ENCODE results near the gene TMEM98.
"Not testable (repeated sequence)": the region's sequence is repeated elsewhere in the genome, so short reads cannot be mapped to it uniquely, and the experiment has no call there.

TMEM98 gene

DNA sequence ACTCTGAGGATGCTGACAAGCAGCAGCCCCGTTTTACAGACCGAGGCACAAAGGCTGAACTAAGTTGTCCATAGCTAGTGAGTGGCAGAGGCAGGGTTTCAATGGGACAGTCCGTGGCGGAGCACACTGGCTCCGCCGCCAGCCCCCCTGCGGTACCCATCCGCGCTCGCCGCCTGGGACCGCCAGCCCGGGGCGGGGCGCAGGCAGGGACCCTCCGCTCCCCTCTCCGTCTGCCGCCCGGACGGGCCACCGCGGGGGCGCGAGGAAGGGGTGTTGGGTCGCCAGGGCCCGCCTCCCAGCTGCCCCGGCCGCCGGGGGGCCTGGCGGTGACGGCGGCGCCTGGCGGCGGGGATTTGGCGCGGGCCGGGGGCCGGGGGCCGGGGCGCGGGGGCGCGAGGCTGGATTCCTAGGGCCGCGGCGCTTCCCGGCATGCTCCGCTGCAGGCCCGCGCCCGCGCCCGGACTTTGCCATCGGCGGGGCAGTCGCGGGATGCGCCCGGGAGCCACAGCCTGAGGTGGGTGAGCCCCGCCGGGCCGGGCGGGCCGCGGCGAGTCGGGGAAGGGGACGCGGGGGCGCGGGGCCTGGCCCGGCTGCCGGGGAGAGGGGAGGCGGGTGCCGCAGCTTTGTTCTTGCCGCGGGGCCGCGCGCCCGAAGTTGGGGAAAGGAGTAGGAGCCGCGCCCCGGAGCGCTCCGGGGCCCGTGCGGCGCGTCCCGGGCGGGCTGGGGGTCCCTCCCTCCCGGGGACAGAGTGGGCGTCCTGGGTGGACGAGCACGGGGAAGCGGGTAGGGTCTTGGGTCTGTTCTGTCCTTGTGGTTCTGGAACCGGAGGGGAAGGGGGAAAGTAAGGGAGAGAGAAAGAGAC, at the start of gene TMEM98:
Gene TMEM98, plus strand, starts transcription at position 430 of the 862 bp plus-strand sequence. CDS start 3,376 bp downstream, outside the sequence.
- Histone ChIP-seq H3K27me3 (ENCODE audit: control insufficient read depth, insufficient read depth, low read length) (no peaks in the 10 kb centered on the region), H3K4me3 (ENCODE audit: low read length) (peak within 1 kb of the TSS; percentile 86), H3K9me3 (ENCODE audit: control insufficient read depth, insufficient read depth, low read length) (no peaks in the 10 kb centered on the region), H3K4me1 (ENCODE audit: control insufficient read depth, insufficient read depth, low read length) (peaks cover 8% of the 10 kb centered on the region), H3K36me3 (ENCODE audit: control insufficient read depth, insufficient read depth, low read length) (0 out of 2 replicates have a peak, but pooled peaks cover 4% of the 10 kb centered on the region), H3K27ac (ENCODE audit: low read length) (no peak within 1 kb of the TSS)
- DNase-seq (ENCODE audit: low read depth, low spot score): no peak
- no CpG with 5 or more reads among the region's 99 CpGs for WGBS (ENCODE audit: insufficient coverage, insufficient read length)

GRCh38 chr17:32878211-32878610, 49.7 kb upstream of the TMEM98 start:
- WGBS (ENCODE audit: insufficient coverage, insufficient read length): no CpG with 5 or more reads among the region's 3 CpGs
- Histone ChIP-seq H3K36me3 (ENCODE audit: control insufficient read depth, insufficient read depth, low read length) (no peaks in the 10 kb centered on the region; the same call in 1 of the 2 replicates), H3K4me3 (ENCODE audit: low read length) (no peak overlapping the region), H3K27ac (ENCODE audit: low read length) (no peak overlapping the region), H3K9me3 (ENCODE audit: control insufficient read depth, insufficient read depth, low read length) (no peaks in the 10 kb centered on the region), H3K4me1 (ENCODE audit: control insufficient read depth, insufficient read depth, low read length) (no peaks in the 10 kb centered on the region), H3K27me3 (ENCODE audit: control insufficient read depth, insufficient read depth, low read length) (no peaks in the 10 kb centered on the region)
- no peak for DNase-seq (ENCODE audit: low read depth, low spot score)

DNA sequence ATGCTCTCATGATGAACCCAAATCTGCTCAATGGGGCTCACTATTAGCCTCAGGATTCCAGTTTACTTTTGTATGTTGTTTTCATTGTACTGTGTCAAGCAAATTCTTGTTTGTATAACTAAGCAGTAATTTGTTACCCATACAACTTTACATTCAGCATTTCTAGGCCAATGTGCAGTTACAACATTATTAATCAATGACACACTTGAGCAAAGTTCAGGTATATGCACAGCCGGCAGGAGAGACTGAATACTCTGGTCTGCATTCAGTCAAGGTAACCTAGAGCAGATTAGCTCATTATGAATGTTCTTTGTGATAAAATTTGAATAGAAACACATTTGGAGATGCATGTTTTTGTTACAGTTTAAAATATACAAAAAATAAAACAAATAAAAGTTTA, 48.8 kb upstream of the TMEM98 start:
- no CpG with 5 or more reads among the region's 1 CpG for WGBS (ENCODE audit: insufficient coverage, insufficient read length)
- Histone ChIP-seq H3K27me3 (ENCODE audit: control insufficient read depth, insufficient read depth, low read length) (no peaks in the 10 kb centered on the region), H3K36me3 (ENCODE audit: control insufficient read depth, insufficient read depth, low read length) (no peaks in the 10 kb centered on the region; the same call in 1 of the 2 replicates), H3K4me1 (ENCODE audit: control insufficient read depth, insufficient read depth, low read length) (no peaks in the 10 kb centered on the region), H3K9me3 (ENCODE audit: control insufficient read depth, insufficient read depth, low read length) (no peaks in the 10 kb centered on the region), H3K4me3 (ENCODE audit: low read length) (no peak overlapping the region), H3K27ac (ENCODE audit: low read length) (no peak overlapping the region)
- DNase-seq (ENCODE audit: low read depth, low spot score): no peak

DNA sequence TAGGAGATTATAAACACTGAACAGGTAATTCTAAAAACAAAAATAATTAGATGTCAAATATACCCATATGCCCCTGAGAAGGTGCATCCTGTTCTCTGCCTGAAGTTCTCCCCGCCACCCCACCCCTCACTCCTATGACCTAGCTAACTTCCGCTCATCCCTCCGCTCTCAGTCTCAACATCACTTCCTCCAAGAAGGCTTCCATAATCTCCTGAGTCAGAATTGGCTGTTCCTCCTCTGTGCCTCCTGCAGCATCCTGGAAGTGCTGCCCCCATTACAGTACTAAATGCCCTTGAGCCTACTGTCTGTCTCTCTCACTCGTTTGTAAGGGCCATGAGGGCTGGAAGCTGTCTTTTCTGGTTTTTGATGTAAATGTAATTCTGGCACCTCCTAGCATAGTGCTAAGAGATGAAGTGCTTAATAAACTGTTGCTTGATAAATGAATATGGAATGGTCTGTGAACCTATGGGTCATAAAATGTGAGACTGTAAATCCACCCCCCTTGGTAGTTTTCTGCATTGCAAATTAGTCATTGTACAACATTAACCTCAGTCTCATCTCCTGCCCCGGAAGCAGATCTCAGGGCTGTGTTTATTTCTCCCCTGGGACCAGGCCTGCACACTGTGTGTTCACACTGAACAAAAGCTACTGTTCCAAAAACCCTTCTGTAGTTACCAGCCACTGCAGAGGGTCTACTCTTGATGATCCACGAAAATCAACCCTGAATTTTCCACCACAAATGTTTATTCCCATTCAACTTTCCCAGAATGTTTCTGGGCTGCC, 47.1 kb upstream of the TMEM98 start:
- Histone ChIP-seq H3K4me1 (ENCODE audit: control insufficient read depth, insufficient read depth, low read length) (no peaks in the 10 kb centered on the region), H3K4me3 (ENCODE audit: low read length) (no peak overlapping the region), H3K27me3 (ENCODE audit: control insufficient read depth, insufficient read depth, low read length) (no peaks in the 10 kb centered on the region), H3K36me3 (ENCODE audit: control insufficient read depth, insufficient read depth, low read length) (no peaks in the 10 kb centered on the region; the same call in 1 of the 2 replicates), H3K27ac (ENCODE audit: low read length) (no peak overlapping the region), H3K9me3 (ENCODE audit: control insufficient read depth, insufficient read depth, low read length) (no peaks in the 10 kb centered on the region)
- DNase-seq (ENCODE audit: low read depth, low spot score): no peak
- WGBS (ENCODE audit: insufficient coverage, insufficient read length): no CpG with 5 or more reads among the region's 6 CpGs

DNA sequence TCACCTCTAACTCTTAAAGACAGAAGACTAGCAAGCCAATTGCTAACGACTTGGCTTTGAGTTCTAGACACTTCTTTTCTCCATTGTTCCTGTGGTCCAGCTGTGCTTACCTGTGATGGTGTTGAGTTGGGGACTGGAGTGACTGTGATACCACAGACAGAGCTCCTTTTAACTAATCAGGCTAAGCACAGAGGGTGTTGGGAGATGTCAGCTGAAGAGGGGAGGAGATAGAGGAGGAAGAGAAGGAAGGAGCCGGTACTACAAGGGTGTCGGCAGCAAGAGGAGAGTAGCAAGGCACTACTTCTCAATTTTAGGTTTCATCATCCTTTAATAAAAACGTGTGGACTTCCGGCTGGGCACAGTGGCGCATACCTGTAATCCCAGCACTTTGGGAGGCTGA, 45.9 kb upstream of the TMEM98 start:
- H3K27me3 ChIP-seq (ENCODE audit: control insufficient read depth, insufficient read depth, low read length): no peaks in the 10 kb centered on the region
- DNase-seq (ENCODE audit: low read depth, low spot score): no peak
- H3K27ac ChIP-seq (ENCODE audit: low read length): no peak overlapping the region
- no peak overlapping the region for H3K4me3 ChIP-seq (ENCODE audit: low read length)
- H3K9me3 ChIP-seq (ENCODE audit: control insufficient read depth, insufficient read depth, low read length): no peaks in the 10 kb centered on the region
- H3K36me3 ChIP-seq (ENCODE audit: control insufficient read depth, insufficient read depth, low read length): no peaks in the 10 kb centered on the region
- no CpG with 5 or more reads among the region's 6 CpGs for WGBS (ENCODE audit: insufficient coverage, insufficient read length)
- H3K4me1 ChIP-seq (ENCODE audit: control insufficient read depth, insufficient read depth, low read length): peaks cover 1% of the 10 kb centered on the region; the same call in 1 of the 2 replicates

DNA sequence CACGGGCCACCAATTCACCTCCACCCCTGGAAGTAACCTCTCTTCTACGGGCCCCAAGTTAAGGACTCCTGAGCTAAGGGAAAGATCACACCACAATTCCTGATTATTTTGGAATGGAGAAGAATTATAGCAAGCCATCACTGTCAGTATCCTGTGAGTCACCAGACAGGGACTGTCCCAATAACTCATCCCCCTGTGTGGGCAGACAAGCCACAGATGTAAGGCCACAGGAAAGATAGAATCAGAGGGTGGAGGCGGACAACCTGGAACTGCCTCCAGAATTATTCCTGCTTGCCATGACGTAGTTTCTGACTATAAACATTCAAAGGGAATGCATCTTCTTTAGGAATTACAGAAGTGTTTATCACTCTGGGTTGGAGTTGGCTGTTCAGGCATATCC, 45.2 kb upstream of the TMEM98 start:
- no peaks in the 10 kb centered on the region for H3K36me3 ChIP-seq (ENCODE audit: control insufficient read depth, insufficient read depth, low read length)
- DNase-seq (ENCODE audit: low read depth, low spot score): no peak
- WGBS (ENCODE audit: insufficient coverage, insufficient read length): no CpG with 5 or more reads among the region's 4 CpGs
- H3K4me1 ChIP-seq (ENCODE audit: control insufficient read depth, insufficient read depth, low read length): peaks cover 1% of the 10 kb centered on the region; the same call in 1 of the 2 replicates
- H3K27me3 ChIP-seq (ENCODE audit: control insufficient read depth, insufficient read depth, low read length): no peaks in the 10 kb centered on the region
- no peak overlapping the region for H3K4me3 ChIP-seq (ENCODE audit: low read length)
- no peaks in the 10 kb centered on the region for H3K9me3 ChIP-seq (ENCODE audit: control insufficient read depth, insufficient read depth, low read length)
- H3K27ac ChIP-seq (ENCODE audit: low read length): no peak overlapping the region

- not testable (repeated sequence) for H3K4me1 ChIP-seq (ENCODE audit: control insufficient read depth, insufficient read depth, low read length); DNase-seq (ENCODE audit: low read depth, low spot score); H3K4me3 ChIP-seq (ENCODE audit: low read length); H3K27ac ChIP-seq (ENCODE audit: low read length); H3K36me3 ChIP-seq (ENCODE audit: control insufficient read depth, insufficient read depth, low read length); H3K9me3 ChIP-seq (ENCODE audit: control insufficient read depth, insufficient read depth, low read length); H3K27me3 ChIP-seq (ENCODE audit: control insufficient read depth, insufficient read depth, low read length)
- no CpG with 5 or more reads among the region's 16 CpGs for whole genome bisulfite sequencing (ENCODE audit: insufficient coverage, insufficient read length)
Measured at GRCh38 chr17:32886951-32887350, 41.0 kb upstream of the TMEM98 start.

GRCh38 chr17:32887410-32887809, 40.5 kb upstream of the TMEM98 start:
- not testable (repeated sequence) for H3K36me3 ChIP-seq (ENCODE audit: control insufficient read depth, insufficient read depth, low read length); H3K9me3 ChIP-seq (ENCODE audit: control insufficient read depth, insufficient read depth, low read length); H3K27me3 ChIP-seq (ENCODE audit: control insufficient read depth, insufficient read depth, low read length); H3K4me1 ChIP-seq (ENCODE audit: control insufficient read depth, insufficient read depth, low read length); H3K27ac ChIP-seq (ENCODE audit: low read length); H3K4me3 ChIP-seq (ENCODE audit: low read length); DNase-seq (ENCODE audit: low read depth, low spot score)
- no CpG with 5 or more reads among the region's 14 CpGs for WGBS (ENCODE audit: insufficient coverage, insufficient read length)

- no peak overlapping the region for H3K27ac ChIP-seq (ENCODE audit: low read length)
- no peak overlapping the region for H3K4me3 ChIP-seq (ENCODE audit: low read length)
- H3K27me3 ChIP-seq (ENCODE audit: control insufficient read depth, insufficient read depth, low read length): no peaks in the 10 kb centered on the region
- no peak for DNase-seq (ENCODE audit: low read depth, low spot score)
- no peaks in the 10 kb centered on the region for H3K4me1 ChIP-seq (ENCODE audit: control insufficient read depth, insufficient read depth, low read length)
- no CpG with 5 or more reads among the region's 4 CpGs for WGBS (ENCODE audit: insufficient coverage, insufficient read length)
- H3K36me3 ChIP-seq (ENCODE audit: control insufficient read depth, insufficient read depth, low read length): no peaks in the 10 kb centered on the region
- no peaks in the 10 kb centered on the region for H3K9me3 ChIP-seq (ENCODE audit: control insufficient read depth, insufficient read depth, low read length)
Measured at GRCh38 chr17:32894245-32894644, 33.7 kb upstream of the TMEM98 start.

- no CpG with 5 or more reads among the region's 2 CpGs for WGBS (ENCODE audit: insufficient coverage, insufficient read length)
- Histone ChIP-seq H3K4me1 (ENCODE audit: control insufficient read depth, insufficient read depth, low read length) (no peaks in the 10 kb centered on the region), H3K4me3 (ENCODE audit: low read length) (no peak overlapping the region), H3K27ac (ENCODE audit: low read length) (no peak overlapping the region), H3K27me3 (ENCODE audit: control insufficient read depth, insufficient read depth, low read length) (no peaks in the 10 kb centered on the region), H3K36me3 (ENCODE audit: control insufficient read depth, insufficient read depth, low read length) (no peaks in the 10 kb centered on the region), H3K9me3 (ENCODE audit: control insufficient read depth, insufficient read depth, low read length) (no peaks in the 10 kb centered on the region)
- DNase-seq (ENCODE audit: low read depth, low spot score): no peak
Measured at GRCh38 chr17:32896647-32897258, 31.2 kb upstream of the TMEM98 start.
